GM23248 (cell line): ENCODE data around the gene RNASEH2B. TPM values are rescaled to one million over a fixed set of nuclear protein-coding genes. Genes with fewer than 3 reads are reported as not detected.

ENCODE experiments used
- DNase-seq: peaks from one replicate; pipeline ENCODE4 v3.0.0-alpha.2; 2015
- H2AFZ ChIP-seq: fragments of 200-600 bp; sonication (generic); 2 replicates; pipeline ENCODE4 v1.6.1; 2016; ENCODE audit warnings: antibody characterized with exemption
- H3F3A ChIP-seq: fragments of 200-600 bp; sonication (generic); 2 replicates; pipeline ENCODE4 v1.6.1; 2016; ENCODE audit warnings: mild to moderate bottlenecking, antibody characterized with exemption, mixed run types; ENCODE audit not compliant: insufficient read depth
- H3K27ac ChIP-seq: fragments of 200-600 bp; sonication (generic); 2 replicates; pipeline ENCODE4 v1.5.1; 2016; ENCODE audit warnings: mild to moderate bottlenecking
- H3K27me3 ChIP-seq: fragments of 200-600 bp; sonication (generic); replicated peaks from 2 replicates; pipeline ENCODE4 v1.6.1; 2016; ENCODE audit warnings: mild to moderate bottlenecking; ENCODE audit not compliant: insufficient read depth
- H3K36me3 ChIP-seq: fragments of 200-600 bp; sonication (generic); 2 replicates; pipeline ENCODE4 v1.6.1; 2016; ENCODE audit warnings: low read depth, mild to moderate bottlenecking
- H3K4me1 ChIP-seq: fragments of 200-600 bp; sonication (generic); 2 replicates; pipeline ENCODE4 v1.6.1; 2016; ENCODE audit warnings: mild to moderate bottlenecking; ENCODE audit not compliant: insufficient read depth
- H3K4me2 ChIP-seq: fragments of 200-600 bp; sonication (generic); one replicate; pipeline ENCODE4 v1.6.1; 2016; ENCODE audit warnings: mild to moderate bottlenecking; ENCODE audit not compliant: unreplicated experiment
- H3K4me3 ChIP-seq: fragments of 200-600 bp; sonication (generic); 2 replicates; pipeline ENCODE4 v1.5.1; 2016; ENCODE audit warnings: mild to moderate bottlenecking
- H3K79me2 ChIP-seq: fragments of 200-600 bp; sonication (generic); 2 replicates; pipeline ENCODE4 v1.6.1; 2016; ENCODE audit warnings: mild to moderate bottlenecking; ENCODE audit not compliant: insufficient read depth
- H3K9ac ChIP-seq: fragments of 200-600 bp; sonication (generic); 2 replicates; pipeline ENCODE4 v1.6.1; 2016; ENCODE audit warnings: mild to moderate bottlenecking
- H3K9me2 ChIP-seq: fragments of 200-600 bp; sonication (generic); 2 replicates; pipeline ENCODE4 v1.6.1; 2016; ENCODE audit warnings: mixed run types, mild to moderate bottlenecking, moderate library complexity; ENCODE audit not compliant: insufficient read depth
- H3K9me3 ChIP-seq: fragments of 200-600 bp; sonication (generic); one replicate; pipeline ENCODE4 v1.6.1; 2017; ENCODE audit warnings: low read depth
- H4K20me1 ChIP-seq: fragments of 200-600 bp; sonication (generic); 2 replicates; pipeline ENCODE4 v1.6.0; 2016; ENCODE audit not compliant: insufficient read depth
- EZH2 ChIP-seq: fragments of 200-600 bp; sonication (generic); IDR thresholded peaks from 2 replicates; pipeline ENCODE4 v1.6.1; 2018; ENCODE audit warnings: antibody characterized with exemption, mild to moderate bottlenecking; ENCODE audit not compliant: insufficient read depth, poor library complexity, severe bottlenecking
- EZH2phosphoT487 ChIP-seq: fragments of 200-600 bp; sonication (generic); IDR thresholded peaks from 2 replicates; pipeline ENCODE4 v1.6.1; 2018; ENCODE audit warnings: antibody characterized with exemption, moderate library complexity, mild to moderate bottlenecking, low read depth; ENCODE audit not compliant: insufficient read depth
- WGBS, 2 experiments: methylation state at CpG; one replicate each; pipeline ENCODE4 v1.1.6; 2015 to 2017; ENCODE audit warnings: low lambda C conversion rate in 2 of 2, low coverage in 1 of 2; ENCODE audit errors: missing lambda C conversion rate in 2 of 2; 5-methylcytosine and 5-hydroxymethylcytosine counted together
- in situ Hi-C: fragments of 300-500 bp; cut with MboI; formaldehyde crosslinking; loops from 2 replicates; pipeline ENCODE4 v1.15.0; 2020
- polyA plus RNA-seq: library from polyadenylated mRNA; unstranded; fragments of >200 nt; fragmentation: Nextera tagmentation; extraction: Ambion mirVana; gene quantifications from 2 replicates; pipeline ENCODE4 v1.2.1, GENCODE V29; 2016
- total RNA-seq: library from RNA; depleted of rRNA; stranded (reverse); fragments of >200 nt; shearing (Covaris generic); gene quantifications from 2 replicates; pipeline ENCODE4 v1.2.3, GENCODE V29; 2014; rRNA removed

RNASEH2B gene
- total and polyA plus RNA-seq, 2 experiments from 2014 or later: 27.9 to 28.3 TPM

- Histone ChIP-seq H3K4me1 (peaks cover 11% of the 10 kb centered on the region; the same call in 1 of the 2 replicates), H3F3A (no peaks in the 10 kb centered on the region), H3K36me3 (no peaks in the 10 kb centered on the region), H3K9ac (no peak overlapping the region), H3K27me3 (peaks cover 22% of the 10 kb centered on the region; the same call in 1 of the 2 replicates), H3K9me2 (no peaks in the 10 kb centered on the region), H3K79me2 (no peaks in the 10 kb centered on the region), H3K9me3 (no peaks in the 10 kb centered on the region), H3K4me3 (no peak overlapping the region), H2AFZ (no peak overlapping the region), H3K27ac (no peak overlapping the region), H4K20me1 (no peaks in the 10 kb centered on the region), H3K4me2 (no peak overlapping the region)
- DNase-seq: no peak
- WGBS, 2 experiments: 50 to 53% methylated on average over 4 of the region's 4 CpGs
- in situ Hi-C loops: no loop called here
- TF ChIP-seq EZH2 (no peak), EZH2phosphoT487 (no peak)
These were observed 96.0 kb downstream of the RNASEH2B start for GRCh38 chr13:51005566-51005965.

Other genes with a start within 250 kb of the RNASEH2B start
- not detected in 2 replicates for gene DLEU7, start 66.1 kb upstream of the RNASEH2B start, total RNA-seq
- not detected in 2 replicates for gene DLEU7, start 66.1 kb upstream of the RNASEH2B start, polyA plus RNA-seq
- gene C13orf42, start 201.5 kb downstream of the RNASEH2B start, total RNA-seq: not detected in 2 replicates
- not detected in 2 replicates for gene C13orf42, start 201.5 kb downstream of the RNASEH2B start, polyA plus RNA-seq